GM12874 (cell line): ENCODE results near the gene LEP.

Source experiments
- CTCF ChIP-seq: IDR thresholded peaks from 2 replicates; pipeline ENCODE4 v1.5.1; 2011; ENCODE audit warnings: low read depth, mild to moderate bottlenecking, control low read depth, low read length, moderate library complexity; ENCODE audit not compliant: insufficient read depth

LEP gene

GRCh38 chr7:128240696-128241386 lies at the start of gene LEP:
TSS of gene LEP (plus strand) at chr7:128241278. CDS start at chr7:128252019, 10,741 bp downstream.
- TF ChIP-seq CTCF: no peak

DNA sequence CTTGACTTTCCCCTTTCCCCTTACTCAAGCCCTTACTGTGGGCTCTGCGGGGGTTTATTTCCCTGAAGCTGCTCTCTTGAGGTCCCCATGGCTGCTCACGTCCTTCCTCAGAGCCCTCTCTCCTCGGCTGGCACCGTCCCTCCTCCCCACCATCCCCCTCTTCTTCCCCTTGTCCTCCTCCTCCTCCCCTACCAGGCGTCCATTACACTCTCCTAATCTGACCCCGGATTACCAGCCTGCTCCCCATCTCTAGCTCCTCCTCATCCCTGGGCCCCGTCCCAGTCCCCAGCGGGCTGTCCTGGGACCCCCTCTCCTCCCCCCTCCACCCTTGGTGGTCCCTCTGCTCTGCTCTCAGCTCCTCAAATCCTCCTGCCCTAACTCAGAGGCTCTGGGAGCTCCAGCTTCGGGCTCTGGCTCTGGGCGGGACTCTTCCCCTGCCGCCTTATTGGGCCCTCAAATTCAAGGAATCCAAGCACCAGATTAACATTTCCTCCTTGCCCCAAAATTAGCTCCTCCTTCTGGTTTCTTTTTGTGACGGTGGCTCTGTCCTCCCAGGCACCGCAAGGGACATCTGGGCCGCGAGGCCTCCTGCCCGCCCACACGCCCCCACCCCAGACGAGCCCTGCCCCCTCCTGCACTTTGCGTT lies 48.5 kb upstream of the LEP start:
- TF ChIP-seq CTCF: no peak

GRCh38 chr7:128194533-128195282 lies 46.4 kb upstream of the LEP start:
- no peak for TF ChIP-seq CTCF

- TF ChIP-seq CTCF: no peak
These were observed 43.5 kb upstream of the LEP start for GRCh38 chr7:128197589-128197988.

- no peak for TF ChIP-seq CTCF
These were observed 43.0 kb upstream of the LEP start for GRCh38 chr7:128197989-128198580.

DNA sequence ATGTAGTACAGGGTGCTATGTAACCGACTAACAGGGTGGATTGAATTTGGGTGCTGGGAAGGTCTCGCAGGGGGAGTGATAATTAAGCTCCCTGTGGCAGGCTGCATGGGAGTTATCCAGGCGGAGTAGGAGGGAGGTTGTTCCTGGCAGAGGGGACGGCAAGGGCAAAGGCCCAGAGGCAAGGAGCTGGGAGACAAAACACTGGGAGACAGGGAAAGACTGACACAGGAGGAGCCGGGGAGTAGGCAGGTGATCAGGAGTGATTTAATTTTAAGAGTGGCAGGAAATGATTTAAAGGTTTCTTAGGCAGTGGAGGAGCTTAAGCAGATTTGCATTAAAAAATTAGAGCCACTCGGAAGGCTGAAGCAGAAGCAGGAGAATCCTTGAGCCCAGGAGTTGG lies 40.7 kb upstream of the LEP start:
- TF ChIP-seq CTCF: no peak

- TF ChIP-seq CTCF: no peak
These were observed 39.9 kb upstream of the LEP start for GRCh38 chr7:128201067-128201689.
